Bone marrow (tissue), 2 donors: ENCODE results near the gene SIX4.
A peak's percentile ranks its signal among the peaks of the same experiment; 100 is the strongest.

ENCODE experiments used
- DNase-seq, 2 donors: peaks; one replicate each; lab custom pipeline; 2025; lab: John Stamatoyannopoulos, UW

Gene SIX4

DNA sequence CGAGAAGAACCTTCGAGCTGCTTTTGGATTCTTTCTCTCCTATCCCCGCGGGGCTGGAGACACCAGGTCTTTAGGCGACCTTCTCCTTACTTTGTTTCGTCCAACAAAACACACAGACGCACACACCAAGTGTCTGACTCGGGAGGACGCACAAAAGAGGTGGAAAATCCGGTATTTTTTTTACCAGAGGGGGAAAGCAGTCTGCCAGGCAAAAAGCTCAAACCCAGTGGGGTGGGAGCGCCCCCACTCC lies 2.1 kb downstream of the SIX4 start:
- DNase-seq: peak in 1 of 2 donors; percentile 13

DNA sequence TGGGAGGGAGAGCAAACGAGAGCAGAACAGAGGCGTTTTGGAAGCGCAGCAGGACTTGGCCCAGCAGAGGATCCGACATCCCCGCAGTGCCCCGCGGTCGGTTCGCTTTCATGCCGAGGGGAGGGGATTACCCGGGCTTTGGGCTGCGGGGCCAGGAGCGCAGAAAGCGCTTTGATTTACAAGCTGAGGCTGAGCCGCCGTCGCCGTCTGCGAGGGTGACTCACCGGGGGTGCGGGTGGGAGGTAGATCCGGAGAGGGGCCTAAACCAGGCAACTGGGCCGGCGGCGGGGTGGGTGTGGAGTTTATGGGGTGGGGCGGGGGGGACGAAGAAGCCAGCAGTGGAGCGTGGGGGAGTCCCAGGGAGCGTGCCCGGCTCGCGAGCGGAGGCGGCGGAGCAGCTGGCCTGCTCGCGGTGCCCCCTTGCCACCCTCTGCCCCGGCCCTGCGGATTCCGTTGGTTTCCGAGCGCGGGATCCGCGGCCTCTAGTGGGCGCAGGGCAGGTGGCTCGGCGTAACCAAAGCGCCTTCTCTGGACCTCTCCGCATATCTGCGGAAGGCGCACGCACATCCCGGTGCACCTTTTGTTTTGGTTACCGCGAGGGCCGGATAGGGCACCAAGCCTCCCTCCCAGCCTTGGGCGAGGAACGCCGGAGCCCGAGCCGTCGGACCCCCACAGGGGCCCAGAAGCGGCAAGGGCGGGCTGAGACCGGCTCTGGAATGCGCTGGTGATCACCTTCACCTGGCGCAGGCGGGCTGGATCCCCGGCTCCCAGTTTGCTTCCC lies 2.6 kb downstream of the SIX4 start:
- DNase-seq: no peak

- DNase-seq: no peak
Measured at GRCh38 chr14:60720962-60721325, 3.2 kb downstream of the SIX4 start.

- DNase-seq: no peak
Measured at GRCh38 chr14:60720391-60720790, 3.8 kb downstream of the SIX4 start.

DNA sequence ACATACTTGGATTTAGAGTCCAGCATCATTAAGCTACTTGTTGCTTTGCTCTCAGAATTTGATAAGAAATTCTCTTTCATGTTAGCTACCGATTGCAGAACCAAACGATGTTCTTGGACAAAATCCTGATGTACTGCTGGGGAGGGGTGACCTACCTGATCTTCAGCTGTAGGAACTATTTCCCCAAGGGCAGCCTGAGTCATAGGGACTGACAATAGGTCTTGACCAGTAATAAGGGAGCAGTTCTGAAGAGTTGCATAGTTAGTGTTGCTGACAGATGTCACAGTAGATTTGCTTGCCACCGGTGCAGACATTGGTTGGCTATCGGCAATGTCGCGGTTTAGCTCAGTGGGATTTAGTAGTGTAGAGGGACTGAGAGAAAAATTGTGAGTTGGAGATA lies 10.6 kb downstream of the SIX4 start:
- DNase-seq: no peak

DNA sequence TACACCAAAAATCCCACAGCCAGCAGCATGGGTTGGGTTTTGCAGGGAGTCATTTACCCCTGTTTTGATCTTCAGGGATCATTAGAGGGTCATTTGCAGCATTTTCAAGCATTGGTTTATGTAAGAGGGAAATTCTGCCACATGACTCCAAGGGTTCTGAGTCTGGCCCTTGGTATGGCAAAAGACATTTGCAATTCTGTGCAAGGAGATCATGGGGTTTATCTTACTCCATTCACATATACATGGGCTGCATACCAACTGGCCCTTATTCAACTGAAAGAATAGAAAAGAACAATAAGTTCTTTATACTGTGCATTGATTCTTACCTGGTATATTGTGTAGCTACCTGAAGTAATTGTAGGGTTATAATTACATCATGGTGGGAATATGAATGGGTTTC lies 13.7 kb downstream of the SIX4 start:
- no peak for DNase-seq

- no peak for DNase-seq
Measured at GRCh38 chr14:60707858-60708257, 16.3 kb downstream of the SIX4 start.

DNA sequence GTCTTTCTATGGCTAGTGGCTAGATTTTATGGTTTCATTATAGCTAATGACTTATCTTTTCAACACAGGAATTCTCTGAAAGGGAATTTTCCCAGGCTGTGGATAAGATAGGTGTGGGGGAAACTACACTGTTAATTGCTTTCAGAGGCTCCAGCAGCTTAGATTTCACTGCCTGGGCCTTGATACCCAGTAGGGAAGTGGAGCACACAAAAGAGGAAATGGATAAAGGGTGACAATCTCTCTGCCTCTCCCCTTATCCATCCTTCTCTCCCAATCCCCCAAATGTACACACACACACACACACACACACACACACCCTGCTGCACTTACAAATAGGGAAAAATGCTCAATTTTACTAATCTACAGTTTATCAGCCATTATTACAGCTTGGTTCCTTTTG lies 19.1 kb downstream of the SIX4 start:
- DNase-seq: no peak

DNA sequence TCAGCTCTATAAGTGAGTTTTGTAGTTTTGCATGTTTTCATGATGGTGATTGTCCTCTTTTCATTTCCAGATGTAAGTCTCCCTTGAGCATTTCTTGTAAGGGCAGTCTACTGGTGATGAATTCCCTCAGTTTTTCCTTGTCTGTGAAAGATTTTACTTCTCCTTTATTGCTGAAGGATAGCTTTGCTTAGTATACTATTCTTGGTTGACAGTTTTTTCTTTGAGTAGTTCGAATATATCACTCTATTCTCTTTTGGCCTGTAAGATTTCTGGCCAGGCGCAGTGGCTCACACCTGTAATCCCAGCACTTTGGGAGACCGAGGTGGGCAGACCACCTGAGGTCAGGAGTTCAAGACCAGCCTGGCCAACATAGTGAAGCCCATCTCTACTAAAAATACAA lies 23.6 kb downstream of the SIX4 start:
- DNase-seq: no peak

DNA sequence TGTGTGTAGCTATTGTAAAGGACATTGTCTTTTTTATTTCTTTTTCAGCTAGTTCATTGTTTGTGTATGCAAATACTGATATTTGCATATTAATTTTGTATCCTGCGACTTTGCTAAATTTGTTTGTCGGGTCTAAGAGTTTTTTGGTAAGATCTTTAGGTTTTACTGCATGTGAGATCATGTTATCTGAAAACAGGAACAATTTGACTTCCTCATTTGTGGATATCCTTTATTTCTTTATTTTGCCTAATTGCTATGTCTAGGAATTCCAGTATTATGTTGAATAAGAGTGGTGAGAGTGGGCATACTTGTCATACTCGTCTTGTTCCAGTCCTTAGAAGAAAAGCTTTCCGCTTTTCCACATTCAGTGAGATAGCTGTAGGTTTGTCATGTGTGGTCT lies 28.8 kb downstream of the SIX4 start:
- DNase-seq: no peak

- no peak for DNase-seq
Measured at GRCh38 chr14:60691383-60692113, 32.6 kb downstream of the SIX4 start.

DNA sequence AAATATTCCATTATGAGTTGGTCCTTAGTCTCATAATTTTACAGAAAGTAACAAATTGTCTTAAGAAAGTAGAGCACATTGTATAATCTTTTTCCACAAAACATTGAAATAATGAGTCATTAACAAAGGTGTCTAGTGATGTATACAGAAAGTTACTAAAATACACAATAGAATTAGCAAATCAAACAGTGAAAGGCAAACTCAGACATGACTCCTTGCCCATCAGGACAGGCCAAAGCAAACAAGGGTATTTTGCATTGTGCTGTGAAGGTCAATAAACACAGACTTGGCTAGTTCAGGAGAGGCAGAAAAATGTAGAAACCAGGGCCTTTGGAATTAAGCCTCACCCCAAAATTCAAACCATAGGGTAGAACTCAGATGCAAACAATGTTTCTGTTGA lies 37.3 kb downstream of the SIX4 start:
- no peak for DNase-seq

- DNase-seq: no peak
Measured at GRCh38 chr14:60684203-60684602, 39.9 kb downstream of the SIX4 start.

DNA sequence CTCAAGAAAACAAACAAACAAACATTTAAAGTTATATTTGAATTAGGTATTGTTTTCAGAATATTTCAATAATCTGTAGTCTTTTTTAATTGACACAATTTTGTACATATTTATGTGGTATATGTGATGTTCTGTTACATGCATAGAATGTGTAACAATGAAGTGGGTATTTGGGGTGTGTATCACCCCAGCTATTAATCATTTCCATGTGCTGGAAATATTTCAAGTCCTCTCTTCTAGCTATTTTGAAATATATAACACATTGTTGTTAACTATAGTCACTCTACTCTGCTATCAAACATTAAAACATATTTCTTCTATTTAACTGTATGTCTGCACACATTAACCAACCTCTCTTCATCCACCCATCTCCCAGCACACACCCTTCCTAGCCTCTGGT lies 42.9 kb downstream of the SIX4 start:
- no peak for DNase-seq

DNA sequence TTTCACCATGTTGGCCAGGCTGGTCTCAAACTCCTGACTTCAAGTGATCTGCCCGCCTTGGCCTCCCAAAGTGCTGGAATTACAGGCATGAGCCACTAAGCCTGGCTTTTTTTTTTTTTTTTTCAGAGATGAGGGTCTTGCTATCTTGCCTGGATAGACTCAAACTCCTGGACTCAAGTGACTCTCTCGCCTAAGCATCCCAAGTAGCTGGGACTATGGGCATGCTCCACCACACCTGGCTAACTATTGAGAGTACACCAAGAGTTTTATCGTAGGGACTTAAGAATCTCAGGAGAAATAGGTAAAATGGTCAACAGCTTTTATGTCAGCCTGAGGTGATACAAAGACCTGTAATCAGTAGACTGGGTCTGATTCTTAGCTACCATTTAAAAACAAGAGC lies 43.6 kb downstream of the SIX4 start:
- no peak for DNase-seq

GRCh38 chr14:60679566-60680258 lies 44.4 kb downstream of the SIX4 start:
- no peak for DNase-seq

DNA sequence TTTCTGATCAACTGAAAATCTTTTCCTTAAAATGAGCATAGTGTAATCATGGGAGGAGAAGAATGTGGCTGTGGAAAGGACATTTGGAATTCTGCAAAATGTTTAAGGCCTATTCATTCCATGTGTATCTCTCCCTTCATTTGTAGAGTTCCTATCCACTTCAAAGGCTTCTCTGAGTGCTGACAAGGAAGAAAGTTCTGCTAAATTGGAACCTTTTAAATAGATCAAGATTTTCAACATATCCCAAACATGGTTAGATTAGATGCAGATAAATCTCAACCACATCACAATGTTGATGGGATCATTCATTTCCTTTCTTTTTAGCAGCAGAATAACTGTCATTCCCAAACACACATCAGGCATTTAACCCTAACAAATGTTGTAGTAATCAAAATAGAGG lies 46.5 kb downstream of the SIX4 start:
- DNase-seq: no peak

GRCh38 chr14:60670989-60671388 lies 53.2 kb downstream of the SIX4 start:
- DNase-seq: no peak

- no peak for DNase-seq
Measured at GRCh38 chr14:60668431-60669112, 55.6 kb downstream of the SIX4 start.

GRCh38 chr14:60665177-60665550 lies 59.0 kb downstream of the SIX4 start:
- no peak for DNase-seq

- no peak for DNase-seq
Measured at GRCh38 chr14:60662982-60663381, 61.2 kb downstream of the SIX4 start.

DNA sequence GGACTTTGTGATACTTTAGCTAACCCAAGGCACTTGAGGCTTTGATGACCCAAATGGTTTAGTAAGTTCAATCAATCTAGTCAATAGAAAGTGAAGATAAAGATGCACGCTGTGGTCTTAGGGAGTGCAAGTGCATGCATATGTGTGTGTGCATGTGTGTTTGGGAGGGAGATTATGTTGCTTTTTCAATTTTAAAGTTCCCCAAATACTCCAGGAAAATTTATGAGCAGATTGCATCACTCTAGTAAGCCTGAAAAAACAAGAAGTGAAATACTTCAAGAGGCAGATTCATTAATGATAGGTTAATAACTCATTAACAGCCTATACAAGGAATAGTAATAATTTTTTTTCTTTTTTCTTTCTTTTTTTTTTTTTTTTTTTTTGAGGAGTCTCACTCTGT lies 62.4 kb downstream of the SIX4 start:
- no peak for DNase-seq
